Lower lobe of right lung (tissue), 2 donors: ENCODE measurements around the gene PLA2G4F. TPM values are rescaled to one million over a fixed set of nuclear protein-coding genes. Genes with fewer than 3 reads are reported as not detected.

ENCODE experiments used
- ATAC-seq, 2 donors: fragments of 200-7000 bp; cut with Tn5 transposase; one replicate each; pipeline ENCODE4 v1.9.1; 2020 to 2022; ENCODE audit warnings: mild to moderate bottlenecking in 2 of 2, moderate library complexity in 2 of 2
- DNase-seq: peaks from one replicate; pipeline ENCODE4 v3.0.0-alpha.2; 2020
- H3K27ac ChIP-seq: fragments of 200-600 bp; one replicate; pipeline ENCODE4 v1.8.0; 2022
- H3K27me3 ChIP-seq: fragments of 200-600 bp; one replicate; pipeline ENCODE4 v1.8.0; 2022; ENCODE audit warnings: low read depth
- H3K36me3 ChIP-seq: fragments of 200-600 bp; one replicate; pipeline ENCODE4 v1.8.0; 2022; ENCODE audit warnings: mild to moderate bottlenecking
- H3K4me1 ChIP-seq: fragments of 200-600 bp; one replicate; pipeline ENCODE4 v1.8.0; 2022
- H3K4me3 ChIP-seq: fragments of 200-600 bp; one replicate; pipeline ENCODE4 v1.8.0; 2022; ENCODE audit warnings: mild to moderate bottlenecking
- H3K9me3 ChIP-seq: fragments of 200-600 bp; one replicate; pipeline ENCODE4 v1.8.0; 2022
- intact Hi-C: fragments of 100-400 bp; cut with DNase I; formaldehyde crosslinking; loops from one replicate; pipeline ENCODE4 v1.11.0; 2022
- total RNA-seq: library from RNA; stranded (reverse); fragmentation: NEBNext Ultra II Directional; extraction: Animal tissue kit (Norgen Biotek cat#: 25700); gene quantifications from one replicate; pipeline ENCODE4 v1.2.1, GENCODE V29; 2021
- TF ChIP-seq, protein P1 (sequence below): fragments of 200-600 bp; IDR thresholded peaks from one replicate; pipeline ENCODE4 v1.8.0; 2022; ENCODE audit warnings: antibody characterized with exemption, mild to moderate bottlenecking
- donor health status: DM: no; HTN: yes; CAD: no; lungs with severe emphysema.

The PLA2G4F gene
- total RNA-seq, 1 donor from 2014 or later = 99.0 TPM

- ATAC-seq = no peak
Observed at GRCh38 chr15:42198516-42198915, 42.1 kb upstream of the PLA2G4F start.

DNA sequence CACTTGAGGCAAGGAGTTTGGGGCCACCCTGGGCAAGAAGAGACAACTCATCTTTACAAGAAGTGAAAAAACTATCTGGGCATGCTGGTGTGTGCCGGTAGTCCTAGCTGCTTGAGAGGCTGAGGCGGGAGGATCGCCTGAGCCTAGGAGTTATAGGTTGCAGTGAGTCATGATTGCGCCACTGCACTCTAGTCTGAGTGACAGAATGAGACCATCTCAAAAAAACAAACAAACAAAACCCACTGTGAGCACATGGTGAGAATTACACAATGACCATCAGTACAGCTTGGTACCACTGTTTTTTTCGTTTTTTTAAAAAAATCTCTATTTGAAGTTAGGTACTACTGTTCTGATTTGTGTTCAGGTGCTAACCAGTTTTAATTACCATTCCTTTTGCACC, 38.1 kb upstream of the PLA2G4F start:
- TF ChIP-seq, protein P1, sequence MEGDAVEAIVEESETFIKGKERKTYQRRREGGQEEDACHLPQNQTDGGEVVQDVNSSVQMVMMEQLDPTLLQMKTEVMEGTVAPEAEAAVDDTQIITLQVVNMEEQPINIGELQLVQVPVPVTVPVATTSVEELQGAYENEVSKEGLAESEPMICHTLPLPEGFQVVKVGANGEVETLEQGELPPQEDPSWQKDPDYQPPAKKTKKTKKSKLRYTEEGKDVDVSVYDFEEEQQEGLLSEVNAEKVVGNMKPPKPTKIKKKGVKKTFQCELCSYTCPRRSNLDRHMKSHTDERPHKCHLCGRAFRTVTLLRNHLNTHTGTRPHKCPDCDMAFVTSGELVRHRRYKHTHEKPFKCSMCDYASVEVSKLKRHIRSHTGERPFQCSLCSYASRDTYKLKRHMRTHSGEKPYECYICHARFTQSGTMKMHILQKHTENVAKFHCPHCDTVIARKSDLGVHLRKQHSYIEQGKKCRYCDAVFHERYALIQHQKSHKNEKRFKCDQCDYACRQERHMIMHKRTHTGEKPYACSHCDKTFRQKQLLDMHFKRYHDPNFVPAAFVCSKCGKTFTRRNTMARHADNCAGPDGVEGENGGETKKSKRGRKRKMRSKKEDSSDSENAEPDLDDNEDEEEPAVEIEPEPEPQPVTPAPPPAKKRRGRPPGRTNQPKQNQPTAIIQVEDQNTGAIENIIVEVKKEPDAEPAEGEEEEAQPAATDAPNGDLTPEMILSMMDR = no peak
- no peak overlapping the region for H3K27ac ChIP-seq
- intact Hi-C loops = no loop called here
- H3K4me1 ChIP-seq = no peaks in the 10 kb centered on the region
- H3K4me3 ChIP-seq = no peak overlapping the region
- peaks cover 62% of the 10 kb centered on the region for H3K36me3 ChIP-seq
- no peaks in the 10 kb centered on the region for H3K9me3 ChIP-seq
- DNase-seq = peak; percentile 52
- H3K27me3 ChIP-seq = no peaks in the 10 kb centered on the region
- ATAC-seq = peak; percentile 52 to 64

More at GRCh38 chr15:42198516-42198915, 42.1 kb upstream of the PLA2G4F start:
- no peaks in the 10 kb centered on the region for H3K4me1 ChIP-seq
- intact Hi-C loops = no loop called here
- peaks cover 40% of the 10 kb centered on the region for H3K36me3 ChIP-seq
- H3K4me3 ChIP-seq = no peak overlapping the region
- H3K9me3 ChIP-seq = no peaks in the 10 kb centered on the region
- DNase-seq = no peak
- TF ChIP-seq, protein P1 = no peak
- H3K27me3 ChIP-seq = no peaks in the 10 kb centered on the region
- H3K27ac ChIP-seq = no peak overlapping the region

GRCh38 chr15:42193383-42193782, 36.9 kb upstream of the PLA2G4F start:
- Histone ChIP-seq H3K36me3 (peaks cover 62% of the 10 kb centered on the region), H3K27me3 (no peaks in the 10 kb centered on the region), H3K9me3 (no peaks in the 10 kb centered on the region), H3K4me3 (no peak overlapping the region), H3K4me1 (no peaks in the 10 kb centered on the region), H3K27ac (no peak overlapping the region)
- TF ChIP-seq, protein P1 = no peak
- no peak for DNase-seq
- ATAC-seq = no peak
- intact Hi-C loops = no loop called here

- ATAC-seq (no peak), DNase-seq (no peak)
- Histone ChIP-seq H3K4me1 (no peaks in the 10 kb centered on the region), H3K36me3 (peaks cover 66% of the 10 kb centered on the region), H3K27ac (no peak overlapping the region), H3K27me3 (no peaks in the 10 kb centered on the region), H3K9me3 (no peaks in the 10 kb centered on the region), H3K4me3 (no peak overlapping the region)
- TF ChIP-seq, protein P1 = no peak
- intact Hi-C loops = no loop called here
Observed at GRCh38 chr15:42191610-42192346, 35.3 kb upstream of the PLA2G4F start.

DNA sequence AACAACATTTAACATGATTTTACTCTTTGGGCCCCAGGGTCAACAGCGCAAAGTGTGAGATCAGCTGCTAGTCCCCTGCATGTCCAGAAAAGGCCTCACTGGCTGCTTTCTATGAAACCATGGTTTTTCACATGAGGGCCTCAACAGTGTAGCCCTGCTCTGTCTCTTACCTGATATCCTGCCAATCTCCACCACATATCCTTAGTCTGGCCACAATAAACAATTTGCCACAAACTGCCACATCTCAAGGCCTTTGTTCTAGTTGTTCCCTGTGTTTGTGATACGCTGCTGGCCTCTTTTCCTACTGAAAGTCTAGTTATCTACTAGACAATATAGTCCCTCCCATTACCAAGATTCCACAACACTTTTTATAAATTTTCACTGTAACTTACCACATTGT, 33.9 kb upstream of the PLA2G4F start:
- intact Hi-C loops = no loop called here
- Histone ChIP-seq H3K27me3 (no peaks in the 10 kb centered on the region), H3K9me3 (no peaks in the 10 kb centered on the region), H3K4me1 (no peaks in the 10 kb centered on the region), H3K4me3 (no peak overlapping the region), H3K36me3 (peaks cover 80% of the 10 kb centered on the region), H3K27ac (no peak overlapping the region)
- ATAC-seq (no peak), DNase-seq (no peak)
- TF ChIP-seq, protein P1 = no peak
